ENCODE measurements around the gene EFNA5.

The EFNA5 gene

GRCh38 chr5:107529618-107530017 is 141.1 kb downstream of the EFNA5 start:
- no peak for TF ChIP-seq POLR2A (IDR thresholded peaks at IDR 0.05; ENCODE audit: low read depth, low read length)
- no peak for DNase-seq (ENCODE audit: insufficient read length, low spot score)
- FAIRE-seq = no peak

- TF ChIP-seq TAF1 (IDR thresholded peaks at IDR 0.05; ENCODE audit: low read depth, low read length) (no peak), POU2F2 (IDR thresholded peaks at IDR 0.05; ENCODE audit: low read depth, low read length) (no peak), POLR2AphosphoS5 (IDR thresholded peaks at IDR 0.05; ENCODE audit: low read depth, low read length) (no peak), SPI1 (IDR thresholded peaks at IDR 0.05; ENCODE audit: low read depth, low read length) (no peak), PAX5 (IDR thresholded peaks at IDR 0.05; ENCODE audit: insufficient read depth, low read length, severe bottlenecking) (no peak), POLR2A (IDR thresholded peaks at IDR 0.05; ENCODE audit: low read depth, low read length) (no peak)
- FAIRE-seq (no peak), DNase-seq (ENCODE audit: insufficient read length, low spot score) (no peak)
Observed at GRCh38 chr5:107526270-107526937, 144.3 kb downstream of the EFNA5 start.

GRCh38 chr5:107524111-107524510 is 146.6 kb downstream of the EFNA5 start:
- DNase-seq (ENCODE audit: insufficient read length, low spot score) = no peak
- FAIRE-seq = no peak

GRCh38 chr5:107523029-107523680 is 147.6 kb downstream of the EFNA5 start:
- TF ChIP-seq PAX5 (IDR thresholded peaks at IDR 0.05; ENCODE audit: insufficient read depth, low read length, severe bottlenecking) (no peak), POLR2A (IDR thresholded peaks at IDR 0.05; ENCODE audit: low read depth, low read length) (no peak), SPI1 (IDR thresholded peaks at IDR 0.05; ENCODE audit: low read depth, low read length) (no peak), POU2F2 (IDR thresholded peaks at IDR 0.05; ENCODE audit: low read depth, low read length) (no peak), POLR2AphosphoS5 (IDR thresholded peaks at IDR 0.05; ENCODE audit: low read depth, low read length) (no peak), TAF1 (IDR thresholded peaks at IDR 0.05; ENCODE audit: low read depth, low read length) (no peak)
- FAIRE-seq = no peak
- no peak for DNase-seq (ENCODE audit: insufficient read length, low spot score)

More at GRCh38 chr5:107524111-107524510, 146.6 kb downstream of the EFNA5 start:
- TF ChIP-seq POU2F2 (IDR thresholded peaks at IDR 0.05; ENCODE audit: low read depth, low read length) (no peak), POLR2A (IDR thresholded peaks at IDR 0.05; ENCODE audit: low read depth, low read length) (no peak), POLR2AphosphoS5 (IDR thresholded peaks at IDR 0.05; ENCODE audit: low read depth, low read length) (no peak), TAF1 (IDR thresholded peaks at IDR 0.05; ENCODE audit: low read depth, low read length) (no peak), PAX5 (IDR thresholded peaks at IDR 0.05; ENCODE audit: insufficient read depth, low read length, severe bottlenecking) (no peak)

GRCh38 chr5:107522456-107522855 is 148.3 kb downstream of the EFNA5 start:
- FAIRE-seq = no peak
- no peak for TF ChIP-seq POLR2AphosphoS5 (IDR thresholded peaks at IDR 0.05; ENCODE audit: low read depth, low read length)
- no peak for TF ChIP-seq TAF1 (IDR thresholded peaks at IDR 0.05; ENCODE audit: low read depth, low read length)
- TF ChIP-seq PAX5 (IDR thresholded peaks at IDR 0.05; ENCODE audit: insufficient read depth, low read length, severe bottlenecking) = no peak
- no peak for TF ChIP-seq POLR2A (IDR thresholded peaks at IDR 0.05; ENCODE audit: low read depth, low read length)
- TF ChIP-seq SPI1 (IDR thresholded peaks at IDR 0.05; ENCODE audit: low read depth, low read length) = no peak
- no peak for TF ChIP-seq POU2F2 (IDR thresholded peaks at IDR 0.05; ENCODE audit: low read depth, low read length)
- no peak for DNase-seq (ENCODE audit: insufficient read length, low spot score)

- DNase-seq (ENCODE audit: insufficient read length, low spot score) = no peak
- TF ChIP-seq SPI1 (IDR thresholded peaks at IDR 0.05; ENCODE audit: low read depth, low read length) = no peak
- no peak for FAIRE-seq
Observed at GRCh38 chr5:107519900-107520354, 150.8 kb downstream of the EFNA5 start.

GRCh38 chr5:107518616-107519015 is 152.1 kb downstream of the EFNA5 start:
- no peak for FAIRE-seq
- TF ChIP-seq POLR2A (IDR thresholded peaks at IDR 0.05; ENCODE audit: low read depth, low read length) (no peak), POLR2AphosphoS5 (IDR thresholded peaks at IDR 0.05; ENCODE audit: low read depth, low read length) (no peak), POU2F2 (IDR thresholded peaks at IDR 0.05; ENCODE audit: low read depth, low read length) (no peak), SPI1 (IDR thresholded peaks at IDR 0.05; ENCODE audit: low read depth, low read length) (no peak), PAX5 (IDR thresholded peaks at IDR 0.05; ENCODE audit: insufficient read depth, low read length, severe bottlenecking) (no peak), TAF1 (IDR thresholded peaks at IDR 0.05; ENCODE audit: low read depth, low read length) (no peak)
- DNase-seq (ENCODE audit: insufficient read length, low spot score) = no peak

- no peak for FAIRE-seq
Observed at GRCh38 chr5:107518190-107518589, 152.5 kb downstream of the EFNA5 start.

GRCh38 chr5:107517185-107518033 is 153.3 kb downstream of the EFNA5 start:
- TF ChIP-seq TAF1 (IDR thresholded peaks at IDR 0.05; ENCODE audit: low read depth, low read length) (no peak), POLR2A (IDR thresholded peaks at IDR 0.05; ENCODE audit: low read depth, low read length) (no peak), SPI1 (IDR thresholded peaks at IDR 0.05; ENCODE audit: low read depth, low read length) (no peak), PAX5 (IDR thresholded peaks at IDR 0.05; ENCODE audit: insufficient read depth, low read length, severe bottlenecking) (no peak), POLR2AphosphoS5 (IDR thresholded peaks at IDR 0.05; ENCODE audit: low read depth, low read length) (no peak)
- FAIRE-seq = no peak
- DNase-seq (ENCODE audit: insufficient read length, low spot score) = no peak

More at GRCh38 chr5:107518190-107518589, 152.5 kb downstream of the EFNA5 start:
- no peak for DNase-seq (ENCODE audit: insufficient read length, low spot score)
- TF ChIP-seq TAF1 (IDR thresholded peaks at IDR 0.05; ENCODE audit: low read depth, low read length) (no peak), POLR2AphosphoS5 (IDR thresholded peaks at IDR 0.05; ENCODE audit: low read depth, low read length) (no peak), PAX5 (IDR thresholded peaks at IDR 0.05; ENCODE audit: insufficient read depth, low read length, severe bottlenecking) (no peak), POU2F2 (IDR thresholded peaks at IDR 0.05; ENCODE audit: low read depth, low read length) (no peak), POLR2A (IDR thresholded peaks at IDR 0.05; ENCODE audit: low read depth, low read length) (no peak), SPI1 (IDR thresholded peaks at IDR 0.05; ENCODE audit: low read depth, low read length) (no peak)
